ENCODE results near the gene ALDH3B2.
"Not testable (repeated sequence)": the region's sequence is repeated elsewhere in the genome, so short reads cannot be mapped to it uniquely, and the experiment has no call there.

DNA sequence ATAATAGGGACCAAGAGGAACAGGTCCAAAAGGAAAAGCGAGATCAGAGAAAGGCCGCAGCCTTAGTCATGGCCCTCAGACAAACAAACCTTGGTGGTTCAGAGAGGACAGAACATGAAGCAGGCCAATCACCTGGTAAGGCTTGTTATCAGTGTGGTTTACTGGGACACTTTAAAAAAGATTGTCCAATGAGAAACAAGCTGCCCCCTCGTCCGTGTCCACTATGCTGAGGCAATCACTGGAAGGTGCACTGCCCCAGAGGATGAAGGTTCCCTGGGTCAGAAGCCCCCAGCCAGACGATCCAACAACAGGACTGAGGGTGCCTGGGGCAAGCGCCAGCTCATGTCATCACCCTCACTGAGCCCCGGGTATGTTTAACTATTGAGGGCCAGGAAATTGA lies 51.5 kb downstream of the ALDH3B2 start:
- TF ChIP-seq, protein P1, sequence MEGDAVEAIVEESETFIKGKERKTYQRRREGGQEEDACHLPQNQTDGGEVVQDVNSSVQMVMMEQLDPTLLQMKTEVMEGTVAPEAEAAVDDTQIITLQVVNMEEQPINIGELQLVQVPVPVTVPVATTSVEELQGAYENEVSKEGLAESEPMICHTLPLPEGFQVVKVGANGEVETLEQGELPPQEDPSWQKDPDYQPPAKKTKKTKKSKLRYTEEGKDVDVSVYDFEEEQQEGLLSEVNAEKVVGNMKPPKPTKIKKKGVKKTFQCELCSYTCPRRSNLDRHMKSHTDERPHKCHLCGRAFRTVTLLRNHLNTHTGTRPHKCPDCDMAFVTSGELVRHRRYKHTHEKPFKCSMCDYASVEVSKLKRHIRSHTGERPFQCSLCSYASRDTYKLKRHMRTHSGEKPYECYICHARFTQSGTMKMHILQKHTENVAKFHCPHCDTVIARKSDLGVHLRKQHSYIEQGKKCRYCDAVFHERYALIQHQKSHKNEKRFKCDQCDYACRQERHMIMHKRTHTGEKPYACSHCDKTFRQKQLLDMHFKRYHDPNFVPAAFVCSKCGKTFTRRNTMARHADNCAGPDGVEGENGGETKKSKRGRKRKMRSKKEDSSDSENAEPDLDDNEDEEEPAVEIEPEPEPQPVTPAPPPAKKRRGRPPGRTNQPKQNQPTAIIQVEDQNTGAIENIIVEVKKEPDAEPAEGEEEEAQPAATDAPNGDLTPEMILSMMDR (IDR thresholded peaks at IDR 0.05) = not testable (repeated sequence)
- TF ChIP-seq POLR2AphosphoS5 (IDR thresholded peaks at IDR 0.05; ENCODE audit: low read depth, low read length); SIN3A (IDR thresholded peaks at IDR 0.05; ENCODE audit: borderline replicate concordance, insufficient read depth, low read depth, low read length): not testable (repeated sequence)
- TF ChIP-seq, protein P2, sequence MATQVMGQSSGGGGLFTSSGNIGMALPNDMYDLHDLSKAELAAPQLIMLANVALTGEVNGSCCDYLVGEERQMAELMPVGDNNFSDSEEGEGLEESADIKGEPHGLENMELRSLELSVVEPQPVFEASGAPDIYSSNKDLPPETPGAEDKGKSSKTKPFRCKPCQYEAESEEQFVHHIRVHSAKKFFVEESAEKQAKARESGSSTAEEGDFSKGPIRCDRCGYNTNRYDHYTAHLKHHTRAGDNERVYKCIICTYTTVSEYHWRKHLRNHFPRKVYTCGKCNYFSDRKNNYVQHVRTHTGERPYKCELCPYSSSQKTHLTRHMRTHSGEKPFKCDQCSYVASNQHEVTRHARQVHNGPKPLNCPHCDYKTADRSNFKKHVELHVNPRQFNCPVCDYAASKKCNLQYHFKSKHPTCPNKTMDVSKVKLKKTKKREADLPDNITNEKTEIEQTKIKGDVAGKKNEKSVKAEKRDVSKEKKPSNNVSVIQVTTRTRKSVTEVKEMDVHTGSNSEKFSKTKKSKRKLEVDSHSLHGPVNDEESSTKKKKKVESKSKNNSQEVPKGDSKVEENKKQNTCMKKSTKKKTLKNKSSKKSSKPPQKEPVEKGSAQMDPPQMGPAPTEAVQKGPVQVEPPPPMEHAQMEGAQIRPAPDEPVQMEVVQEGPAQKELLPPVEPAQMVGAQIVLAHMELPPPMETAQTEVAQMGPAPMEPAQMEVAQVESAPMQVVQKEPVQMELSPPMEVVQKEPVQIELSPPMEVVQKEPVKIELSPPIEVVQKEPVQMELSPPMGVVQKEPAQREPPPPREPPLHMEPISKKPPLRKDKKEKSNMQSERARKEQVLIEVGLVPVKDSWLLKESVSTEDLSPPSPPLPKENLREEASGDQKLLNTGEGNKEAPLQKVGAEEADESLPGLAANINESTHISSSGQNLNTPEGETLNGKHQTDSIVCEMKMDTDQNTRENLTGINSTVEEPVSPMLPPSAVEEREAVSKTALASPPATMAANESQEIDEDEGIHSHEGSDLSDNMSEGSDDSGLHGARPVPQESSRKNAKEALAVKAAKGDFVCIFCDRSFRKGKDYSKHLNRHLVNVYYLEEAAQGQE (IDR thresholded peaks at IDR 0.05; ENCODE audit: insufficient read depth in 1 of 2, low read depth in 2 of 2, low read length in 1 of 2) = not testable (repeated sequence)

All from Panc1 (cell line).